GM19023 (cell line): ENCODE data around the gene PFKP.
"Not testable (repeated sequence)": the region's sequence is repeated elsewhere in the genome, so short reads cannot be mapped to it uniquely, and the experiment has no call there.

Experiments
- ATAC-seq: cut with Tn5 transposase; IDR thresholded peaks from one replicate; pipeline ENCODE4 v1.9.1; 2021; ENCODE audit warnings: mild to moderate bottlenecking, moderate library complexity; ENCODE audit not compliant: unreplicated experiment

PFKP gene

GRCh38 chr10:3148041-3148440 lies 80.7 kb downstream of the PFKP start:
- ATAC-seq, result no peak

GRCh38 chr10:3148994-3149393 lies 81.6 kb downstream of the PFKP start:
- ATAC-seq, result no peak

- ATAC-seq, result no peak
These were observed 82.6 kb downstream of the PFKP start for GRCh38 chr10:3149918-3150317.

- no peak for ATAC-seq
These were observed 83.0 kb downstream of the PFKP start for GRCh38 chr10:3150366-3150765.

- no peak for ATAC-seq
These were observed 83.6 kb downstream of the PFKP start for GRCh38 chr10:3150961-3151360.

GRCh38 chr10:3151889-3152565 lies 84.7 kb downstream of the PFKP start:
- ATAC-seq, result no peak

GRCh38 chr10:3152566-3152935 lies 85.2 kb downstream of the PFKP start:
- ATAC-seq, result no peak

- ATAC-seq, result no peak
These were observed 87.3 kb downstream of the PFKP start for GRCh38 chr10:3154666-3155065.

GRCh38 chr10:3159152-3159551 lies 91.8 kb downstream of the PFKP start:
- ATAC-seq, result no peak

GRCh38 chr10:3162533-3162932 lies 95.2 kb downstream of the PFKP start:
- ATAC-seq, result no peak

- ATAC-seq, result no peak
These were observed 96.5 kb downstream of the PFKP start for GRCh38 chr10:3163879-3164278.

GRCh38 chr10:3165196-3165595 lies 97.8 kb downstream of the PFKP start:
- ATAC-seq, result no peak

- ATAC-seq, result no peak
These were observed 99.3 kb downstream of the PFKP start for GRCh38 chr10:3166496-3167290.

GRCh38 chr10:3167611-3168330 lies 100.4 kb downstream of the PFKP start:
- no peak for ATAC-seq

GRCh38 chr10:3169271-3169670 lies 101.9 kb downstream of the PFKP start:
- ATAC-seq, result no peak

- ATAC-seq, result no peak
These were observed 102.3 kb downstream of the PFKP start for GRCh38 chr10:3169673-3170072.

GRCh38 chr10:3171488-3171887 lies 104.1 kb downstream of the PFKP start:
- ATAC-seq, result not testable (repeated sequence)

- ATAC-seq, result no peak
These were observed 104.7 kb downstream of the PFKP start for GRCh38 chr10:3172081-3172445.

- ATAC-seq, result peak; percentile 96
These were observed 105.3 kb downstream of the PFKP start, which contains the start of gene PITRM1 for GRCh38 chr10:3172446-3173170. Gene PITRM1 (minus strand): TSS chr10:3172782. CDS start chr10:3172772, 10 bp downstream.

- peak; percentile 24 for ATAC-seq
These were observed 106.0 kb downstream of the PFKP start for GRCh38 chr10:3173171-3173878.
